Panc1 (cell line): Measurements from ENCODE around the gene THBS4. TPM values are rescaled to one million over a fixed set of nuclear protein-coding genes. Genes with fewer than 3 reads are reported as not detected.

Experiments
- ATAC-seq: fragments of 200-7000 bp; cut with Tn5 transposase; 2 replicates; pipeline ENCODE4 v1.9.1; 2020; ENCODE audit warnings: mild to moderate bottlenecking, moderate library complexity
- BruUV-seq: library from RNA; stranded (reverse); fragments of 400-500 nt; replicated peaks from 2 replicates; lab custom pipeline; 2021; lab: Mats Ljungman, UMichigan
- CTCF ChIA-PET: fragments of 300-600 bp; sonication (Branson Sonifier 250); formaldehyde crosslinking; loops from one replicate; lab custom pipeline; 2022; ENCODE audit warnings: antibody characterized with exemption; lab: Charles Lee
- POLR2A ChIA-PET: fragments of 300-600 bp; sonication (Branson Sonifier 250); formaldehyde crosslinking; loops from one replicate; lab custom pipeline; 2022; ENCODE audit warnings: antibody characterized with exemption; lab: Charles Lee
- DNase-seq: peaks from one replicate; pipeline ENCODE4 v3.0.0-alpha.2; 2010; ENCODE audit warnings: low read depth, low spot score
- H3K27ac ChIP-seq: 2 replicates; pipeline ENCODE4 v1.5.1; 2011; ENCODE audit warnings: mild to moderate bottlenecking, low read length, inconsistent platforms
- H3K27me3 ChIP-seq: fragments of 200-500 bp; sonication (Bioruptor generic); 2 replicates; pipeline ENCODE4 v1.6.0; 2014; ENCODE audit warnings: low read length, inconsistent platforms; ENCODE audit not compliant: control insufficient read depth, insufficient read depth
- H3K36me3 ChIP-seq: fragments of 200-500 bp; sonication (Bioruptor generic); 2 replicates; pipeline ENCODE4 v1.5.1; 2014; ENCODE audit warnings: inconsistent platforms, mild to moderate bottlenecking, low read length, moderate library complexity; ENCODE audit not compliant: control insufficient read depth, insufficient read depth
- H3K4me1 ChIP-seq: 2 replicates; pipeline ENCODE4 v1.5.1; 2011; ENCODE audit warnings: inconsistent platforms, mild to moderate bottlenecking, low read length, moderate library complexity; ENCODE audit not compliant: control insufficient read depth, insufficient read depth
- H3K4me3 ChIP-seq, 2 experiments: 2 replicates each; pipeline ENCODE4 v1.5.1; 2011 to 2012; ENCODE audit warnings: low read depth in 2 of 2, low read length in 2 of 2, mild to moderate bottlenecking in 2 of 2, inconsistent platforms in 1 of 2, moderate library complexity in 1 of 2
- H3K9me3 ChIP-seq: fragments of 200-500 bp; sonication (Bioruptor generic); 2 replicates; pipeline ENCODE4 v1.5.1; 2014; ENCODE audit warnings: low read depth, mild to moderate bottlenecking, inconsistent platforms, low read length, moderate library complexity; ENCODE audit not compliant: control insufficient read depth, insufficient read depth
- POLR2AphosphoS5 ChIP-seq: IDR thresholded peaks from 2 replicates; pipeline ENCODE4 v1.6.1; 2012; ENCODE audit warnings: mild to moderate bottlenecking, low read depth, low read length, moderate library complexity
- REST ChIP-seq, 2 experiments: IDR thresholded peaks; 2 replicates each; pipeline ENCODE4 v1.6.1; 2011 to 2012; ENCODE audit warnings: low read depth in 2 of 2, control low read depth in 1 of 2, low read length in 1 of 2, mild to moderate bottlenecking in 1 of 2, moderate library complexity in 1 of 2; ENCODE audit not compliant: insufficient read depth in 1 of 2
- SIN3A ChIP-seq: IDR thresholded peaks from 2 replicates; pipeline ENCODE4 v1.6.1; 2012; ENCODE audit warnings: low read depth, mild to moderate bottlenecking, low read length, moderate library complexity, borderline replicate concordance; ENCODE audit not compliant: insufficient read depth
- TCF7L2 ChIP-seq: IDR thresholded peaks from 2 replicates; pipeline ENCODE4 v1.6.1; 2011; ENCODE audit warnings: mild to moderate bottlenecking, low read depth, low read length, inconsistent platforms
- in situ Hi-C: cut with HindIII; loops from 2 replicates; pipeline ENCODE4 v1.10.0; 2016; ENCODE audit warnings: low sequenced_read_pairs, low pct_unique_long_range_greater_than_20kb
- intact Hi-C: fragments of 100-400 bp; cut with micrococcal nuclease; formaldehyde crosslinking; loops from one replicate; pipeline ENCODE4 v1.10.0; 2022; ENCODE audit not compliant: unreplicated experiment
- total RNA-seq: library from RNA; stranded (reverse); gene quantifications from one replicate; pipeline ENCODE4 v1.2.1, GENCODE V29; 2021; ENCODE audit not compliant: unreplicated experiment
- TF ChIP-seq, protein P1 (sequence below): fragments of 450-650 bp; IDR thresholded peaks from 2 replicates; pipeline ENCODE4 v1.5.1; 2017; ENCODE audit warnings: mild to moderate bottlenecking

The THBS4 gene
- total RNA-seq, 1 experiment from 2014 or later, result 0.31 TPM

- Histone ChIP-seq H3K27ac (no peak overlapping the region), H3K9me3 (no peaks in the 10 kb centered on the region), H3K4me1 (no peaks in the 10 kb centered on the region), H3K36me3 (no peaks in the 10 kb centered on the region), H3K4me3 (no peak overlapping the region), H3K27me3 (no peaks in the 10 kb centered on the region)
- in situ Hi-C loops (no loop called here), intact Hi-C loops (no loop called here)
- no peak for TF ChIP-seq TCF7L2
- ATAC-seq, result no peak
- CTCF ChIA-PET, result interaction anchor here (0.6 kb wide), 1 partner anchor 258 kb away, joined by 3 read pairs; no protein-coding TSS in a partner anchor
- no TSS peak for BruUV-seq
- POLR2A ChIA-PET, result no interaction called here
- no peak for DNase-seq
Measured at GRCh38 chr5:80077051-80077714, 42.0 kb downstream of the THBS4 start.

DNA sequence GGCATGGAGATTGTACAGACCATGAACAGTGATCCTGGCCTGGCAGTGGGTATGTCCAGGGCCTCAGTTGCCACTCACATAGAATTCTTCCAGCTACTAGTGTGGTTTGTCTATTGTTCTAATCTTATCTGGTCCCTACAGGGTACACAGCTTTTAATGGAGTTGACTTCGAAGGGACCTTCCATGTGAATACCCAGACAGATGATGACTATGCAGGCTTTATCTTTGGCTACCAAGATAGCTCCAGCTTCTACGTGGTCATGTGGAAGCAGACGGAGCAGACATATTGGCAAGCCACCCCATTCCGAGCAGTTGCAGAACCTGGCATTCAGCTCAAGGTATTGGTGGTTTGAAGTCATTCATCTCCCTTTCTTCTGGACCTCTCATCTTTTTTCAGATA, 43.8 kb downstream of the THBS4 start:
- no peak for ATAC-seq
- BruUV-seq, result no TSS peak
- no peaks in the 10 kb centered on the region for H3K36me3 ChIP-seq
- TF ChIP-seq REST (IDR thresholded peaks at IDR 0.05; ENCODE audit: insufficient read depth in 1 of 2, low read depth in 2 of 2, low read length in 1 of 2), result no peak
- no peak for TF ChIP-seq POLR2AphosphoS5
- no peak for TF ChIP-seq SIN3A
- no peak for DNase-seq
- no peaks in the 10 kb centered on the region for H3K4me1 ChIP-seq
- no peaks in the 10 kb centered on the region for H3K9me3 ChIP-seq
- intact Hi-C loops, result no loop called here
- in situ Hi-C loops, result no loop called here
- ChIA-PET POLR2A (no interaction called here), CTCF (no interaction called here)
- H3K27ac ChIP-seq, result no peak overlapping the region
- H3K27me3 ChIP-seq, result no peaks in the 10 kb centered on the region
- no peak overlapping the region for H3K4me3 ChIP-seq

GRCh38 chr5:80082281-80082680, 47.1 kb downstream of the THBS4 start:
- DNase-seq (no peak), ATAC-seq (no peak)
- in situ Hi-C loops (no loop called here), intact Hi-C loops (loop anchor here (5.0 kb wide), 1 partner anchor 225 kb away; no protein-coding TSS in a partner anchor)
- POLR2A ChIA-PET, result no interaction called here
- H3K27ac ChIP-seq, result no peak overlapping the region
- no peaks in the 10 kb centered on the region for H3K4me1 ChIP-seq
- CTCF ChIA-PET, result no interaction called here
- peaks cover 2% of the 10 kb centered on the region; the same call in 1 of the 2 replicates for H3K27me3 ChIP-seq
- H3K4me3 ChIP-seq, result no peak overlapping the region
- no peaks in the 10 kb centered on the region for H3K36me3 ChIP-seq
- no peaks in the 10 kb centered on the region for H3K9me3 ChIP-seq
- BruUV-seq, result no TSS peak
- TF ChIP-seq TCF7L2 (no peak), POLR2AphosphoS5 (no peak), SIN3A (no peak), REST (IDR thresholded peaks at IDR 0.05; ENCODE audit: insufficient read depth in 1 of 2, low read depth in 2 of 2, low read length in 1 of 2) (no peak)
- TF ChIP-seq, protein P1, sequence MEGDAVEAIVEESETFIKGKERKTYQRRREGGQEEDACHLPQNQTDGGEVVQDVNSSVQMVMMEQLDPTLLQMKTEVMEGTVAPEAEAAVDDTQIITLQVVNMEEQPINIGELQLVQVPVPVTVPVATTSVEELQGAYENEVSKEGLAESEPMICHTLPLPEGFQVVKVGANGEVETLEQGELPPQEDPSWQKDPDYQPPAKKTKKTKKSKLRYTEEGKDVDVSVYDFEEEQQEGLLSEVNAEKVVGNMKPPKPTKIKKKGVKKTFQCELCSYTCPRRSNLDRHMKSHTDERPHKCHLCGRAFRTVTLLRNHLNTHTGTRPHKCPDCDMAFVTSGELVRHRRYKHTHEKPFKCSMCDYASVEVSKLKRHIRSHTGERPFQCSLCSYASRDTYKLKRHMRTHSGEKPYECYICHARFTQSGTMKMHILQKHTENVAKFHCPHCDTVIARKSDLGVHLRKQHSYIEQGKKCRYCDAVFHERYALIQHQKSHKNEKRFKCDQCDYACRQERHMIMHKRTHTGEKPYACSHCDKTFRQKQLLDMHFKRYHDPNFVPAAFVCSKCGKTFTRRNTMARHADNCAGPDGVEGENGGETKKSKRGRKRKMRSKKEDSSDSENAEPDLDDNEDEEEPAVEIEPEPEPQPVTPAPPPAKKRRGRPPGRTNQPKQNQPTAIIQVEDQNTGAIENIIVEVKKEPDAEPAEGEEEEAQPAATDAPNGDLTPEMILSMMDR, result no peak
